Neural progenitor cell (in vitro differentiated cells): ENCODE results near the gene CHRM4. TPM values are rescaled to one million over a fixed set of nuclear protein-coding genes. Genes with fewer than 3 reads are reported as not detected.

Experiments
- DNase-seq: peaks from one replicate; pipeline ENCODE4 v3.0.0-alpha.2; 2016; ENCODE audit warnings: low spot score
- H2AFZ ChIP-seq: fragments of 200-600 bp; sonication (generic); replicated peaks from 2 replicates; pipeline ENCODE4 v1.6.1; 2016; ENCODE audit warnings: antibody characterized with exemption
- H3F3A ChIP-seq: fragments of 200-600 bp; sonication (generic); 2 replicates; pipeline ENCODE4 v1.6.1; 2016; ENCODE audit warnings: antibody characterized with exemption, low read depth
- H3K27ac ChIP-seq: fragments of 200-600 bp; sonication (generic); 2 replicates; pipeline ENCODE4 v1.5.1; 2016; ENCODE audit warnings: mild to moderate bottlenecking
- H3K27me3 ChIP-seq: fragments of 200-600 bp; sonication (generic); 2 replicates; pipeline ENCODE4 v1.6.1; 2016; ENCODE audit warnings: mild to moderate bottlenecking, moderate library complexity
- H3K36me3 ChIP-seq: fragments of 200-600 bp; sonication (generic); 2 replicates; pipeline ENCODE4 v1.5.1; 2016
- H3K4me1 ChIP-seq: fragments of 200-600 bp; sonication (generic); 2 replicates; pipeline ENCODE4 v1.6.1; 2016; ENCODE audit warnings: mixed run types
- H3K4me2 ChIP-seq: fragments of 200-600 bp; sonication (generic); 2 replicates; pipeline ENCODE4 v1.6.1; 2016
- H3K4me3 ChIP-seq: fragments of 200-600 bp; sonication (generic); 2 replicates; pipeline ENCODE4 v1.5.1; 2016
- H3K79me2 ChIP-seq: fragments of 200-600 bp; sonication (generic); 2 replicates; pipeline ENCODE4 v1.6.1; 2016; ENCODE audit warnings: low read depth
- H3K9ac ChIP-seq: fragments of 200-600 bp; sonication (generic); 2 replicates; pipeline ENCODE4 v1.6.1; 2016
- H3K9me3 ChIP-seq: fragments of 200-600 bp; sonication (generic); 2 replicates; pipeline ENCODE4 v1.5.1; 2016; ENCODE audit warnings: low read depth
- H4K20me1 ChIP-seq: fragments of 200-600 bp; sonication (generic); 2 replicates; pipeline ENCODE4 v1.6.1; 2016; ENCODE audit warnings: low read depth
- H3K27ac Mint-ChIP-seq: 3 replicates; pipeline ENCODE4 v1.8.0; 2021; ENCODE audit warnings: mixed read lengths
- H3K27me3 Mint-ChIP-seq: 2 replicates; pipeline ENCODE4 v1.8.0; 2022; ENCODE audit warnings: low read depth, mild to moderate bottlenecking, inconsistent platforms, moderate library complexity, mixed read lengths; ENCODE audit not compliant: insufficient read depth
- H3K36me3 Mint-ChIP-seq: 3 replicates; pipeline ENCODE4 v1.8.0; 2021; ENCODE audit warnings: mixed read lengths
- H3K4me1 Mint-ChIP-seq: 3 replicates; pipeline ENCODE4 v1.8.0; 2021; ENCODE audit warnings: mixed read lengths
- H3K4me3 Mint-ChIP-seq: 3 replicates; pipeline ENCODE4 v1.8.0; 2021; ENCODE audit warnings: mild to moderate bottlenecking, moderate library complexity, mixed read lengths
- H3K9me3 Mint-ChIP-seq: 3 replicates; pipeline ENCODE4 v1.8.0; 2020; ENCODE audit warnings: mixed read lengths
- EZH2 ChIP-seq: fragments of 200-600 bp; sonication (generic); IDR thresholded peaks from 2 replicates; pipeline ENCODE4 v1.6.1; 2017; ENCODE audit warnings: antibody characterized with exemption, mild to moderate bottlenecking, moderate library complexity
- EZH2phosphoT487 ChIP-seq: fragments of 200-600 bp; sonication (generic); IDR thresholded peaks from 2 replicates; pipeline ENCODE4 v1.6.1; 2017; ENCODE audit warnings: antibody characterized with exemption
- total RNA-seq: library from RNA; depleted of rRNA; stranded (reverse); fragments of >200 nt; gene quantifications from 2 replicates; pipeline ENCODE4 v1.2.3, GENCODE V29; 2015; ENCODE audit warnings: low replicate concordance
- TF ChIP-seq, protein P1 (sequence below): fragments of 200-600 bp; sonication (generic); IDR thresholded peaks from 2 replicates; pipeline ENCODE4 v1.5.1; 2017; ENCODE audit warnings: antibody characterized with exemption, mild to moderate bottlenecking

CHRM4 gene
- total RNA-seq, 1 donor from 2014 or later, result not detected

DNA sequence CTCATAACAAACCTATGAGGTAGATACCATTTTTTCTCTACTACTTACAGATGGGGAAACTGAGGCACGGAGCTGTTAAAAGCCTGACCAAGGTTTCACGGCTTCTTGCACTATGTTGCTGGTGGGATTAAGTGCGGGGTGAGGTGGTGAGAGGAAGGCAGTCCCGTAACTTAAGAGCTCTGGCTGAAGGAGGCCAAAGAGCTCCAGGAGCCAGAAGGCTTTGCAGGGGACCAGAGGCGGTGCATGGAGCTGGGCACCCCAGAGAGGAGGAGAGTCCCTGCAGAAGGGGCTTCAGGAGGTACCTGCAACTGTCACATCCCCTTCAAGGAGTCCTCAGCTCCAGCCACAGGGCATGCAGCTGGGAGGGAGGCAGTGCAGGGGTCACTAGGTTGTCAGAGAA is 4.1 kb downstream of the CHRM4 start:
- Histone ChIP-seq H3K36me3 (no peaks in the 10 kb centered on the region), H3K27me3 (peaks cover 58% of the 10 kb centered on the region), H3K4me3 (no peak overlapping the region), H3K4me1 (peaks cover 35% of the 10 kb centered on the region), H3F3A (peaks cover 26% of the 10 kb centered on the region), H3K79me2 (peaks cover 8% of the 10 kb centered on the region), H4K20me1 (peaks cover 62% of the 10 kb centered on the region), H3K9me3 (no peaks in the 10 kb centered on the region), H2AFZ (no peak overlapping the region), H3K27ac (no peak overlapping the region), H3K9ac (no peak overlapping the region), H3K4me2 (no peak overlapping the region)
- peaks cover 7% of the 10 kb centered on the region for H3K36me3 Mint-ChIP-seq
- peaks cover 42% of the 10 kb centered on the region for H3K4me1 Mint-ChIP-seq
- H3K4me3 Mint-ChIP-seq, result peak overlapping the region; percentile 67
- H3K9me3 Mint-ChIP-seq, result peaks cover 2% of the 10 kb centered on the region
- H3K27ac Mint-ChIP-seq, result no peak overlapping the region
- no peak for TF ChIP-seq EZH2
- TF ChIP-seq EZH2phosphoT487, result no peak
- H3K27me3 Mint-ChIP-seq, result peaks cover 43% of the 10 kb centered on the region
- no peak for DNase-seq

DNA sequence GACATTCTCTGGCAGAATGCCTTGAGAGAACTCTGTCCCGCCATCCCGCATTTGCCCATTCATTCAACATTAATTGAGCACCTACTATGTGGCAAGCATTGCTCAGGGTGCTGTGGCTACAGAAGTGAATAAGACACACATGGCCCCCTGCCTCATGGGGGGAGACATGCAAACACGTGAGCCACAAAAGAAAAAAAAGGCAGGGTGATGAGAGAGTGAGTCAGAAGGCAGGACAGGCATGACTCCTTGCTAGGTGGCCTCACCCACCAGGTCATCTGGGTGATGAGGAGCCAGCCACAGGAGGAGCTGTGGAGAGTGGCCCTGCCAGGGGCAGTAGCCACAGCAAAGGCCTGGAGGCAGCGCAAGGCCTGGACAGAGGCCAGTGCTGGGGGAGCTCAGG is 4.9 kb downstream of the CHRM4 start:
- no peaks in the 10 kb centered on the region for H3K9me3 ChIP-seq

DNA sequence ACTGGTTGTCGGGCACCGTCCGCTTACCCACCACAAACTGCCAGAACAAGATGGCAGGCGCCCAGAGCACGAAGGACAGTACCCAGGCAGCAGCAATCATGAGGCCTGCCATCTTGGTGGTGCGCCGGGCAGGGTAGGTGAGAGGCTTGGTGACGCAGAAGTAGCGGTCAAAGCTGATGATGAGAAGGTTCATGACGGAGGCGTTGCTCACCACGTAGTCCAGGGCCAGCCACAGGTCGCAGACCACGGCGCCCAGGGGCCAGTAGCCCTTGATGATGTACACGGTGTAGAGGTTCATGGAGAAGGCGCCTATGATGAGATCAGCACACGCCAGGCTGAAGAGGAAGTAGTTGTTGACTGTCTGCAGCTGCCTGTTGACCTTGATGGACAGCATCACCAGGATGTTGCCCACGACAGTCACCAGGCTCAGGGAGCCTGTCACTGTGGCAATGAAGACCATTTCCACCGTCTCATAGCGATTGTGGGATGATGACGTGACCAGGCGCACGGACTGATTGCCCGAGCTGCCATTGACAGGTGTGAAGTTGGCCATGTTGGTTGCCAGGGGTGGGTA is 5.5 kb downstream of the CHRM4 start:
- Histone ChIP-seq H2AFZ (no peak overlapping the region), H3K4me1 (peaks cover 33% of the 10 kb centered on the region), H3K79me2 (peaks cover 16% of the 10 kb centered on the region), H3K9me3 (no peaks in the 10 kb centered on the region), H3K36me3 (no peaks in the 10 kb centered on the region), H3F3A (peaks cover 22% of the 10 kb centered on the region), H3K27me3 (peaks cover 45% of the 10 kb centered on the region), H3K27ac (no peak overlapping the region), H4K20me1 (peaks cover 63% of the 10 kb centered on the region), H3K9ac (no peak overlapping the region), H3K4me2 (no peak overlapping the region), H3K4me3 (no peak overlapping the region)
- TF ChIP-seq, protein P1, sequence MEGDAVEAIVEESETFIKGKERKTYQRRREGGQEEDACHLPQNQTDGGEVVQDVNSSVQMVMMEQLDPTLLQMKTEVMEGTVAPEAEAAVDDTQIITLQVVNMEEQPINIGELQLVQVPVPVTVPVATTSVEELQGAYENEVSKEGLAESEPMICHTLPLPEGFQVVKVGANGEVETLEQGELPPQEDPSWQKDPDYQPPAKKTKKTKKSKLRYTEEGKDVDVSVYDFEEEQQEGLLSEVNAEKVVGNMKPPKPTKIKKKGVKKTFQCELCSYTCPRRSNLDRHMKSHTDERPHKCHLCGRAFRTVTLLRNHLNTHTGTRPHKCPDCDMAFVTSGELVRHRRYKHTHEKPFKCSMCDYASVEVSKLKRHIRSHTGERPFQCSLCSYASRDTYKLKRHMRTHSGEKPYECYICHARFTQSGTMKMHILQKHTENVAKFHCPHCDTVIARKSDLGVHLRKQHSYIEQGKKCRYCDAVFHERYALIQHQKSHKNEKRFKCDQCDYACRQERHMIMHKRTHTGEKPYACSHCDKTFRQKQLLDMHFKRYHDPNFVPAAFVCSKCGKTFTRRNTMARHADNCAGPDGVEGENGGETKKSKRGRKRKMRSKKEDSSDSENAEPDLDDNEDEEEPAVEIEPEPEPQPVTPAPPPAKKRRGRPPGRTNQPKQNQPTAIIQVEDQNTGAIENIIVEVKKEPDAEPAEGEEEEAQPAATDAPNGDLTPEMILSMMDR, result no peak
- no peak for TF ChIP-seq EZH2phosphoT487
- no peak for TF ChIP-seq EZH2
- Mint-ChIP-seq H3K4me1 (peaks cover 42% of the 10 kb centered on the region), H3K9me3 (peaks cover 2% of the 10 kb centered on the region), H3K36me3 (peaks cover 7% of the 10 kb centered on the region), H3K4me3 (peak overlapping the region; percentile 22), H3K27me3 (peaks cover 43% of the 10 kb centered on the region), H3K27ac (no peak overlapping the region)
- DNase-seq, result no peak

More for the DNA sequence above, 4.9 kb downstream of the CHRM4 start:
- Mint-ChIP-seq H3K36me3 (peaks cover 7% of the 10 kb centered on the region), H3K4me3 (no peak overlapping the region), H3K4me1 (peaks cover 42% of the 10 kb centered on the region), H3K9me3 (peaks cover 2% of the 10 kb centered on the region), H3K27me3 (peaks cover 43% of the 10 kb centered on the region), H3K27ac (no peak overlapping the region)
- Histone ChIP-seq H3K9ac (no peak overlapping the region), H3K27me3 (peaks cover 50% of the 10 kb centered on the region), H3K4me1 (peaks cover 35% of the 10 kb centered on the region), H4K20me1 (peaks cover 66% of the 10 kb centered on the region), H3F3A (peaks cover 19% of the 10 kb centered on the region), H3K36me3 (no peaks in the 10 kb centered on the region), H3K27ac (no peak overlapping the region), H2AFZ (no peak overlapping the region), H3K4me2 (no peak overlapping the region), H3K79me2 (peaks cover 16% of the 10 kb centered on the region), H3K4me3 (no peak overlapping the region)
- TF ChIP-seq EZH2phosphoT487 (no peak), EZH2 (no peak)
- TF ChIP-seq, protein P1, result no peak
- DNase-seq, result no peak
